Measurements from ENCODE around the gene BASP1.
"Not testable (repeated sequence)": the region's sequence is repeated elsewhere in the genome, so short reads cannot be mapped to it uniquely, and the experiment has no call there.

Gene BASP1

GRCh38 chr5:17223367-17224185, 6.1 kb downstream of the BASP1 start:
- no peak for DNase-seq (ENCODE audit: low spot score)

- no peak for DNase-seq (ENCODE audit: low spot score)
Measured at GRCh38 chr5:17224858-17225511, 7.6 kb downstream of the BASP1 start.

- DNase-seq (ENCODE audit: low spot score): no peak
Measured at GRCh38 chr5:17225520-17225919, 8.1 kb downstream of the BASP1 start.

GRCh38 chr5:17227868-17228267, 10.4 kb downstream of the BASP1 start:
- no peak for DNase-seq (ENCODE audit: low spot score)

- DNase-seq (ENCODE audit: low spot score): no peak
Measured at GRCh38 chr5:17228821-17229291, 11.4 kb downstream of the BASP1 start.

- no peak for DNase-seq (ENCODE audit: low spot score)
Measured at GRCh38 chr5:17229313-17229712, 11.9 kb downstream of the BASP1 start.

- no peak for DNase-seq (ENCODE audit: low spot score)
Measured at GRCh38 chr5:17230191-17230590, 12.8 kb downstream of the BASP1 start.

- DNase-seq (ENCODE audit: low spot score): no peak
Measured at GRCh38 chr5:17230808-17231525, 13.5 kb downstream of the BASP1 start.

- no peak for DNase-seq (ENCODE audit: low spot score)
Measured at GRCh38 chr5:17232405-17232804, 15.0 kb downstream of the BASP1 start.

GRCh38 chr5:17233488-17233887, 16.1 kb downstream of the BASP1 start:
- DNase-seq (ENCODE audit: low spot score): no peak

GRCh38 chr5:17234374-17234773, 16.9 kb downstream of the BASP1 start:
- no peak for DNase-seq (ENCODE audit: low spot score)

GRCh38 chr5:17235731-17236330, 18.4 kb downstream of the BASP1 start:
- no peak for DNase-seq (ENCODE audit: low spot score)

- no peak for DNase-seq (ENCODE audit: low spot score)
Measured at GRCh38 chr5:17238521-17239041, 21.1 kb downstream of the BASP1 start.

GRCh38 chr5:17239953-17240352, 22.5 kb downstream of the BASP1 start:
- DNase-seq (ENCODE audit: low spot score): no peak

- DNase-seq (ENCODE audit: low spot score): no peak
Measured at GRCh38 chr5:17240487-17240886, 23.1 kb downstream of the BASP1 start.

- DNase-seq (ENCODE audit: low spot score): no peak
Measured at GRCh38 chr5:17241635-17242034, 24.2 kb downstream of the BASP1 start.

GRCh38 chr5:17243287-17244063, 26.0 kb downstream of the BASP1 start:
- no peak for DNase-seq (ENCODE audit: low spot score)

GRCh38 chr5:17249029-17249634, 31.7 kb downstream of the BASP1 start:
- no peak for DNase-seq (ENCODE audit: low spot score)

- not testable (repeated sequence) for DNase-seq (ENCODE audit: low spot score)
Measured at GRCh38 chr5:17249841-17250240, 32.4 kb downstream of the BASP1 start.

GRCh38 chr5:17252543-17252942, 35.1 kb downstream of the BASP1 start:
- no peak for DNase-seq (ENCODE audit: low spot score)

GRCh38 chr5:17255471-17256021, 38.1 kb downstream of the BASP1 start:
- no peak for DNase-seq (ENCODE audit: low spot score)

Data from D341Med (cell line).